Activated CD8-positive, alpha-beta memory T cell treated with anti-CD3 and anti-CD28 coated beads for 36 hours (primary cell): ENCODE measurements around the gene IER5L. TPM values are rescaled to one million over a fixed set of nuclear protein-coding genes. Genes with fewer than 3 reads are reported as not detected.
"Not testable (repeated sequence)": the region's sequence is repeated elsewhere in the genome, so short reads cannot be mapped to it uniquely, and the experiment has no call there.

Experiments used
- CTCF ChIA-PET: fragments of 350-600 bp; sonication (Branson Sonifier 250); formaldehyde crosslinking; loops from one replicate; lab custom pipeline; 2021; ENCODE audit warnings: antibody characterized with exemption; lab: Charles Lee
- POLR2A ChIA-PET: fragments of 350-600 bp; sonication (Branson Sonifier 250); formaldehyde crosslinking; loops from one replicate; lab custom pipeline; 2021; ENCODE audit warnings: antibody characterized with exemption; lab: Charles Lee
- total RNA-seq, 2 experiments: library from RNA; stranded (reverse); gene quantifications; one replicate each; pipeline ENCODE4 v1.2.3, GENCODE V29; 2021

The IER5L gene
- total RNA-seq, 2 experiments from 2014 or later: 1.9 to 2.1 TPM

- ChIA-PET POLR2A (interaction anchor here (1.4 kb wide), 1 partner anchor 310 kb away, joined by 3 read pairs; no protein-coding TSS in a partner anchor), CTCF (interaction anchor here (0.6 to 6.2 kb wide), 32 partner anchors 11 to 621 kb away, joined by 3 to 58 read pairs (median 4); partner anchors contain the start of genes NTMT1 and SPTAN1)
Observed at GRCh38 chr9:129173296-129174101, 4.6 kb downstream of the IER5L start.

GRCh38 chr9:129172816-129173215 is 5.2 kb downstream of the IER5L start:
- CTCF ChIA-PET: interaction anchor here (0.6 to 6.2 kb wide), 9 partner anchors 18 to 439 kb away, joined by 3 to 58 read pairs (median 5); no protein-coding TSS in a partner anchor
- POLR2A ChIA-PET: interaction anchor here (0.5 to 1.4 kb wide), 3 partner anchors 8 to 311 kb away, joined by 3 read pairs; no protein-coding TSS in a partner anchor

GRCh38 chr9:129171993-129172751 is 5.9 kb downstream of the IER5L start:
- POLR2A ChIA-PET: interaction anchor here (0.5 to 0.9 kb wide), 2 partner anchors 8 to 28 kb away, joined by 3 read pairs; no protein-coding TSS in a partner anchor
- CTCF ChIA-PET: interaction anchor here (0.6 to 6.2 kb wide), 7 partner anchors 19 to 205 kb away, joined by 3 to 58 read pairs (median 3); no protein-coding TSS in a partner anchor

- CTCF ChIA-PET: interaction anchor here (0.8 to 1.6 kb wide), 2 partner anchors 441 to 442 kb away, joined by 3 to 4 read pairs; no protein-coding TSS in a partner anchor
- POLR2A ChIA-PET: interaction anchor here (0.5 to 0.7 kb wide), 2 partner anchors 22 to 253 kb away, joined by 3 to 5 read pairs; no protein-coding TSS in a partner anchor
Observed at GRCh38 chr9:129170229-129170628, 7.8 kb downstream of the IER5L start.

- POLR2A ChIA-PET: interaction anchor here (0.6 kb wide), 1 partner anchor 11 kb away, joined by 3 read pairs; the partner anchor contains the start of gene IER5L
- CTCF ChIA-PET: interaction anchor here (0.8 to 3.1 kb wide), 6 partner anchors 9 to 74 kb away, joined by 3 to 10 read pairs (median 4); no protein-coding TSS in a partner anchor
Observed at GRCh38 chr9:129166623-129167557, 11.2 kb downstream of the IER5L start.

- POLR2A ChIA-PET: no interaction called here
- CTCF ChIA-PET: interaction anchor here (0.5 to 1.1 kb wide), 2 partner anchors 9 to 20 kb away, joined by 4 to 5 read pairs; no protein-coding TSS in a partner anchor
Observed at GRCh38 chr9:129165198-129165597, 12.9 kb downstream of the IER5L start.

- ChIA-PET CTCF (interaction anchor here (0.5 to 1.1 kb wide), 2 partner anchors 10 to 20 kb away, joined by 4 to 5 read pairs; no protein-coding TSS in a partner anchor), POLR2A (interaction anchor here (0.7 kb wide), 1 partner anchor 8 kb away, joined by 3 read pairs; no protein-coding TSS in a partner anchor)
Observed at GRCh38 chr9:129164246-129164930, 13.7 kb downstream of the IER5L start.

- ChIA-PET POLR2A (no interaction called here), CTCF (no interaction called here)
Observed at GRCh38 chr9:129163753-129164152, 14.3 kb downstream of the IER5L start.

GRCh38 chr9:129163198-129163670 is 14.8 kb downstream of the IER5L start:
- CTCF ChIA-PET, POLR2A ChIA-PET: not testable (repeated sequence)

- CTCF ChIA-PET: no interaction called here
Observed at GRCh38 chr9:129162497-129163197, 15.4 kb downstream of the IER5L start.

GRCh38 chr9:129161534-129161837 is 16.6 kb downstream of the IER5L start:
- CTCF ChIA-PET: interaction anchor here (1.0 to 1.9 kb wide), 2 partner anchors 19 to 21 kb away, joined by 4 to 6 read pairs; no protein-coding TSS in a partner anchor

More at GRCh38 chr9:129162497-129163197, 15.4 kb downstream of the IER5L start:
- POLR2A ChIA-PET: no interaction called here

GRCh38 chr9:129160712-129161533 is 17.1 kb downstream of the IER5L start:
- POLR2A ChIA-PET: no interaction called here
- CTCF ChIA-PET: interaction anchor here (1.0 to 1.9 kb wide), 2 partner anchors 18 to 21 kb away, joined by 4 to 6 read pairs; no protein-coding TSS in a partner anchor

More at GRCh38 chr9:129161534-129161837, 16.6 kb downstream of the IER5L start:
- POLR2A ChIA-PET: no interaction called here

- ChIA-PET CTCF (interaction anchor here (1.1 to 1.4 kb wide), 2 partner anchors 10 to 13 kb away, joined by 3 to 4 read pairs; no protein-coding TSS in a partner anchor), POLR2A (no interaction called here)
Observed at GRCh38 chr9:129156163-129156562, 21.9 kb downstream of the IER5L start.

- ChIA-PET POLR2A (no interaction called here), CTCF (no interaction called here)
Observed at GRCh38 chr9:129154866-129155477, 23.1 kb downstream of the IER5L start.

GRCh38 chr9:129151469-129151868 is 26.6 kb downstream of the IER5L start:
- ChIA-PET CTCF (interaction anchor here (0.6 to 3.1 kb wide), 3 partner anchors 9 to 40 kb away, joined by 3 to 13 read pairs (median 5); partner anchors contain the start of gene PTPA), POLR2A (interaction anchor here (0.6 kb wide), 1 partner anchor 70 kb away, joined by 5 read pairs; no protein-coding TSS in a partner anchor)
